HEK293 (cell line): ENCODE results near the gene UNC80.

Source experiments
- CTCF ChIA-PET: fragments of 350-600 bp; formaldehyde crosslinking; extraction: SDS; loops from one replicate; lab custom pipeline; 2021; ENCODE audit warnings: antibody characterized with exemption; lab: Yijun Ruan, JAX
- POLR2A ChIA-PET: fragments of 300-600 bp; formaldehyde crosslinking; extraction: SDS; loops from one replicate; lab custom pipeline; 2020; ENCODE audit warnings: antibody characterized with exemption, inconsistent platforms; lab: Yijun Ruan, JAX
- H3K27ac ChIP-seq: fragments of 200-500 bp; sonication (Bioruptor generic); 2 replicates; pipeline ENCODE4 v1.5.1; 2014; ENCODE audit warnings: low read depth, low read length, control low read depth, inconsistent platforms; ENCODE audit errors: extremely low read depth
- H3K36me3 ChIP-seq, 2 experiments: fragments of 200-500 bp in 1 of 2; sonication (Bioruptor generic) in 1 of 2; 1 replicate in 1 of 2; 2 replicates in 1 of 2; pipeline ENCODE4 v1.5.1; 2014 to 2017; ENCODE audit warnings: inconsistent platforms in 2 of 2, low read length in 2 of 2; ENCODE audit not compliant: control insufficient read depth in 2 of 2, insufficient read depth in 1 of 2
- H3K4me1 ChIP-seq: fragments of 200-500 bp; sonication (Bioruptor generic); 2 replicates; pipeline ENCODE4 v1.5.1; 2014; ENCODE audit warnings: mild to moderate bottlenecking, low read length, inconsistent platforms; ENCODE audit not compliant: control insufficient read depth, insufficient read depth
- H3K4me3 ChIP-seq: 2 replicates; pipeline ENCODE4 v1.5.1; 2011; ENCODE audit warnings: low read depth, mild to moderate bottlenecking, control low read depth, low read length, moderate library complexity
- H3K9me3 ChIP-seq: fragments of 200-500 bp; sonication (Bioruptor generic); 2 replicates; pipeline ENCODE4 v1.5.1; 2014; ENCODE audit warnings: low read depth, low read length, inconsistent platforms; ENCODE audit not compliant: control insufficient read depth, insufficient read depth
- GLIS2 ChIP-seq: fragments of 450-650 bp; formaldehyde crosslinking; IDR thresholded peaks from 2 replicates; pipeline ENCODE4 v1.5.1; 2016; ENCODE audit warnings: missing biosample characterization, missing genetic modification characterization
- HOXD13 ChIP-seq: sonication (generic); formaldehyde crosslinking; IDR thresholded peaks from 2 replicates; pipeline ENCODE4 v1.8.0; 2022; ENCODE audit warnings: missing genetic modification reagents, borderline replicate concordance
- IKZF3 ChIP-seq: fragments of 450-650 bp; IDR thresholded peaks from 2 replicates; pipeline ENCODE4 v1.5.0; 2018; ENCODE audit warnings: missing biosample characterization, mild to moderate bottlenecking, missing genetic modification characterization, moderate library complexity
- KLF1 ChIP-seq: fragments of 450-650 bp; formaldehyde crosslinking; IDR thresholded peaks from 2 replicates; pipeline ENCODE4 v1.5.1; 2016; ENCODE audit warnings: missing biosample characterization, missing genetic modification characterization
- KLF10 ChIP-seq: fragments of 450-650 bp; IDR thresholded peaks from 2 replicates; pipeline ENCODE4 v1.5.1; 2018; ENCODE audit warnings: missing biosample characterization, mild to moderate bottlenecking, missing genetic modification characterization
- ZBTB48 ChIP-seq: fragments of 450-650 bp; formaldehyde crosslinking; IDR thresholded peaks from 2 replicates; pipeline ENCODE4 v1.5.1; 2016; ENCODE audit warnings: missing biosample characterization, missing genetic modification characterization
- ZNF112 ChIP-seq: fragments of 450-650 bp; formaldehyde crosslinking; IDR thresholded peaks from 2 replicates; pipeline ENCODE4 v1.5.0; 2017; ENCODE audit warnings: missing biosample characterization, missing genetic modification characterization
- ZNF23 ChIP-seq: fragments of 450-650 bp; formaldehyde crosslinking; IDR thresholded peaks from 2 replicates; pipeline ENCODE4 v1.5.1; 2016; ENCODE audit warnings: missing biosample characterization, missing genetic modification characterization, borderline replicate concordance
- ZNF24 ChIP-seq: fragments of 450-650 bp; formaldehyde crosslinking; IDR thresholded peaks from 2 replicates; pipeline ENCODE4 v1.5.1; 2016; ENCODE audit warnings: missing biosample characterization, missing genetic modification characterization
- ZNF501 ChIP-seq: fragments of 450-650 bp; formaldehyde crosslinking; IDR thresholded peaks from 2 replicates; pipeline ENCODE4 v1.5.1; 2016; ENCODE audit warnings: missing biosample characterization, missing genetic modification characterization
- ZNF571 ChIP-seq: fragments of 450-650 bp; formaldehyde crosslinking; IDR thresholded peaks from 2 replicates; pipeline ENCODE4 v1.5.0; 2017; ENCODE audit warnings: missing biosample characterization, missing genetic modification characterization
- ZNF837 ChIP-seq: fragments of 450-650 bp; formaldehyde crosslinking; IDR thresholded peaks from 2 replicates; pipeline ENCODE4 v1.5.1; 2016; ENCODE audit warnings: missing biosample characterization, missing genetic modification characterization
- TF ChIP-seq, protein P1 (sequence below): fragments of 450-650 bp; formaldehyde crosslinking; IDR thresholded peaks from 2 replicates; pipeline ENCODE4 v1.5.1; 2016; ENCODE audit warnings: missing biosample characterization, missing genetic modification characterization, low read depth
- TF ChIP-seq, protein P2 (sequence below): fragments of 450-650 bp; formaldehyde crosslinking; IDR thresholded peaks from 2 replicates; pipeline ENCODE4 v1.5.1; 2017; ENCODE audit warnings: missing biosample characterization, missing genetic modification characterization
- TF ChIP-seq, protein P3 (sequence below): fragments of 450-650 bp; formaldehyde crosslinking; IDR thresholded peaks from 2 replicates; pipeline ENCODE4 v1.5.1; 2016; ENCODE audit warnings: missing biosample characterization, missing genetic modification characterization
- TF ChIP-seq, protein P4 (sequence below): fragments of 450-650 bp; formaldehyde crosslinking; IDR thresholded peaks from 2 replicates; pipeline ENCODE4 v1.5.1; 2016; ENCODE audit warnings: missing biosample characterization, missing genetic modification characterization
- TF ChIP-seq, protein P5 (sequence below): fragments of 450-650 bp; formaldehyde crosslinking; IDR thresholded peaks from 2 replicates; pipeline ENCODE4 v1.5.1; 2016; ENCODE audit warnings: missing biosample characterization, missing genetic modification characterization, borderline replicate concordance
- TF ChIP-seq, protein P6 (sequence below): fragments of 450-650 bp; formaldehyde crosslinking; IDR thresholded peaks from 2 replicates; pipeline ENCODE4 v1.5.1; 2016; ENCODE audit warnings: missing biosample characterization, missing genetic modification characterization
- TF ChIP-seq, protein P7 (sequence below): fragments of 450-650 bp; formaldehyde crosslinking; IDR thresholded peaks from 2 replicates; pipeline ENCODE4 v1.5.1; 2016; ENCODE audit warnings: missing biosample characterization, missing genetic modification characterization

The UNC80 gene

DNA sequence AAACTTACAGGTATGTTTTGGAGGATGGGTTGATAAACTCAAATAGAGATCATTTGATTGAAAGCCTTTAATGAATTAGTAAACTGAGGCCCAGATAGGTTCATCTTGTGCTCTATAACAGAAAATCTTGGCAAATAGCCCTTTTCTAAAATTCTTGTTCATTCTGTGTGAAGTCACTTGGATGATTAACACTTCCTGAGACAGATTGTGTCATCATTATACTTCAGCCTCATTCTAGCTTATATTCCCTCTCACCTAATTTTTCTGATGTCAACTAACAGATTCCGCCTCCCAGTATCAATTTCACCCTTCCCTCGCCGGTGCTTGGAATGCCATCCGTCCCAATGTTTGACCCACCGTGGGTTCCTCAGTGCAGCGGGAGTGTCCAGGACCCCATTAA is 146.6 kb downstream of the UNC80 start:
- H3K36me3 ChIP-seq = no peaks in the 10 kb centered on the region
- CTCF ChIA-PET = interaction anchor here (0.6 kb wide), 1 partner anchor 1327 kb away, joined by 3 read pairs; no protein-coding TSS in a partner anchor
- H3K4me3 ChIP-seq = no peak overlapping the region
- TF ChIP-seq, protein P1, sequence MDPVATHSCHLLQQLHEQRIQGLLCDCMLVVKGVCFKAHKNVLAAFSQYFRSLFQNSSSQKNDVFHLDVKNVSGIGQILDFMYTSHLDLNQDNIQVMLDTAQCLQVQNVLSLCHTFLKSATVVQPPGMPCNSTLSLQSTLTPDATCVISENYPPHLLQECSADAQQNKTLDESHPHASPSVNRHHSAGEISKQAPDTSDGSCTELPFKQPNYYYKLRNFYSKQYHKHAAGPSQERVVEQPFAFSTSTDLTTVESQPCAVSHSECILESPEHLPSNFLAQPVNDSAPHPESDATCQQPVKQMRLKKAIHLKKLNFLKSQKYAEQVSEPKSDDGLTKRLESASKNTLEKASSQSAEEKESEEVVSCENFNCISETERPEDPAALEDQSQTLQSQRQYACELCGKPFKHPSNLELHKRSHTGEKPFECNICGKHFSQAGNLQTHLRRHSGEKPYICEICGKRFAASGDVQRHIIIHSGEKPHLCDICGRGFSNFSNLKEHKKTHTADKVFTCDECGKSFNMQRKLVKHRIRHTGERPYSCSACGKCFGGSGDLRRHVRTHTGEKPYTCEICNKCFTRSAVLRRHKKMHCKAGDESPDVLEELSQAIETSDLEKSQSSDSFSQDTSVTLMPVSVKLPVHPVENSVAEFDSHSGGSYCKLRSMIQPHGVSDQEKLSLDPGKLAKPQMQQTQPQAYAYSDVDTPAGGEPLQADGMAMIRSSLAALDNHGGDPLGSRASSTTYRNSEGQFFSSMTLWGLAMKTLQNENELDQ (tag by site-specific recombination) = no peak
- TF ChIP-seq ZNF23 (tag by site-specific recombination) (no peak), ZNF501 (tag by site-specific recombination) (no peak), HOXD13 (CRISPR knock-in tag) (no peak), ZNF837 (no peak), ZNF112 (tag by site-specific recombination) (no peak), GLIS2 (tag by site-specific recombination) (no peak)
- TF ChIP-seq, protein P2, sequence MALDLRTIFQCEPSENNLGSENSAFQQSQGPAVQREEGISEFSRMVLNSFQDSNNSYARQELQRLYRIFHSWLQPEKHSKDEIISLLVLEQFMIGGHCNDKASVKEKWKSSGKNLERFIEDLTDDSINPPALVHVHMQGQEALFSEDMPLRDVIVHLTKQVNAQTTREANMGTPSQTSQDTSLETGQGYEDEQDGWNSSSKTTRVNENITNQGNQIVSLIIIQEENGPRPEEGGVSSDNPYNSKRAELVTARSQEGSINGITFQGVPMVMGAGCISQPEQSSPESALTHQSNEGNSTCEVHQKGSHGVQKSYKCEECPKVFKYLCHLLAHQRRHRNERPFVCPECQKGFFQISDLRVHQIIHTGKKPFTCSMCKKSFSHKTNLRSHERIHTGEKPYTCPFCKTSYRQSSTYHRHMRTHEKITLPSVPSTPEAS (tag by site-specific recombination) = no peak
- TF ChIP-seq, protein P3, sequence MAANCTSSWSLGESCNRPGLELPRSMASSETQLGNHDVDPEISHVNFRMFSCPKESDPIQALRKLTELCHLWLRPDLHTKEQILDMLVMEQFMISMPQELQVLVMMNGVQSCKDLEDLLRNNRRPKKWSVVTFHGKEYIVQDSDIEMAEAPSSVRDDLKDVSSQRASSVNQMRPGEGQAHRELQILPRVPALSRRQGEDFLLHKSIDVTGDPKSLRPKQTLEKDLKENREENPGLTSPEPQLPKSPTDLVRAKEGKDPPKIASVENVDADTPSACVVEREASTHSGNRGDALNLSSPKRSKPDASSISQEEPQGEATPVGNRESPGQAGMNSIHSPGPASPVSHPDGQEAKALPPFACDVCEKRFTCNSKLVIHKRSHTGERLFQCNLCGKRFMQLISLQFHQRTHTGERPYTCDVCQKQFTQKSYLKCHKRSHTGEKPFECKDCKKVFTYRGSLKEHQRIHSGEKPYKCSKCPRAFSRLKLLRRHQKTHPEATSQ (tag by site-specific recombination) = no peak
- no peaks in the 10 kb centered on the region for H3K4me1 ChIP-seq
- no peak overlapping the region for H3K27ac ChIP-seq
- POLR2A ChIA-PET = no interaction called here
- H3K9me3 ChIP-seq = no peaks in the 10 kb centered on the region

DNA sequence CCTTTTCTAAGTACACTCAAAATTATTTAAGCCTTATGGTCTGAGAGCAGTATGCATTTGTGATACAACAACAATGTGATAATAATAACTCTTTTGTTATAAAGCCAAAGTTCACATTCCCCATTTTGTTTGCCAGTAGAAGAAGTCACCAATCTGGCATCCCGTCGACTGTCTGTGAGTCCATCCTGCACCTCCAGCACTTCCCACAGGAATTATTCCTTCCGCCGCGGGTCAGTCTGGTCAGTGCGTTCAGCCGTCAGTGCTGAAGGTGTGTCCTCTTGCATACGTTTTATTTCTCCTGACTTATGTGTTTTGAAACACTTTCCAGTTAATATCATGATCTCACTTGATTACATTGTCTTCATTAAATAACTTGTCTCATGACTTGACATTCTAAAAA is 150.5 kb downstream of the UNC80 start:
- ChIA-PET CTCF (no interaction called here), POLR2A (no interaction called here)
- H3K4me3 ChIP-seq = no peak overlapping the region
- no peaks in the 10 kb centered on the region for H3K36me3 ChIP-seq
- no peak overlapping the region for H3K27ac ChIP-seq
- no peaks in the 10 kb centered on the region for H3K4me1 ChIP-seq
- H3K9me3 ChIP-seq = no peaks in the 10 kb centered on the region
- TF ChIP-seq ZNF24 = no peak
- TF ChIP-seq, protein P4, sequence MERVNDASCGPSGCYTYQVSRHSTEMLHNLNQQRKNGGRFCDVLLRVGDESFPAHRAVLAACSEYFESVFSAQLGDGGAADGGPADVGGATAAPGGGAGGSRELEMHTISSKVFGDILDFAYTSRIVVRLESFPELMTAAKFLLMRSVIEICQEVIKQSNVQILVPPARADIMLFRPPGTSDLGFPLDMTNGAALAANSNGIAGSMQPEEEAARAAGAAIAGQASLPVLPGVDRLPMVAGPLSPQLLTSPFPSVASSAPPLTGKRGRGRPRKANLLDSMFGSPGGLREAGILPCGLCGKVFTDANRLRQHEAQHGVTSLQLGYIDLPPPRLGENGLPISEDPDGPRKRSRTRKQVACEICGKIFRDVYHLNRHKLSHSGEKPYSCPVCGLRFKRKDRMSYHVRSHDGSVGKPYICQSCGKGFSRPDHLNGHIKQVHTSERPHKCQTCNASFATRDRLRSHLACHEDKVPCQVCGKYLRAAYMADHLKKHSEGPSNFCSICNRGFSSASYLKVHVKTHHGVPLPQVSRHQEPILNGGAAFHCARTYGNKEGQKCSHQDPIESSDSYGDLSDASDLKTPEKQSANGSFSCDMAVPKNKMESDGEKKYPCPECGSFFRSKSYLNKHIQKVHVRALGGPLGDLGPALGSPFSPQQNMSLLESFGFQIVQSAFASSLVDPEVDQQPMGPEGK (tag by site-specific recombination) = no peak
- TF ChIP-seq, protein P5, sequence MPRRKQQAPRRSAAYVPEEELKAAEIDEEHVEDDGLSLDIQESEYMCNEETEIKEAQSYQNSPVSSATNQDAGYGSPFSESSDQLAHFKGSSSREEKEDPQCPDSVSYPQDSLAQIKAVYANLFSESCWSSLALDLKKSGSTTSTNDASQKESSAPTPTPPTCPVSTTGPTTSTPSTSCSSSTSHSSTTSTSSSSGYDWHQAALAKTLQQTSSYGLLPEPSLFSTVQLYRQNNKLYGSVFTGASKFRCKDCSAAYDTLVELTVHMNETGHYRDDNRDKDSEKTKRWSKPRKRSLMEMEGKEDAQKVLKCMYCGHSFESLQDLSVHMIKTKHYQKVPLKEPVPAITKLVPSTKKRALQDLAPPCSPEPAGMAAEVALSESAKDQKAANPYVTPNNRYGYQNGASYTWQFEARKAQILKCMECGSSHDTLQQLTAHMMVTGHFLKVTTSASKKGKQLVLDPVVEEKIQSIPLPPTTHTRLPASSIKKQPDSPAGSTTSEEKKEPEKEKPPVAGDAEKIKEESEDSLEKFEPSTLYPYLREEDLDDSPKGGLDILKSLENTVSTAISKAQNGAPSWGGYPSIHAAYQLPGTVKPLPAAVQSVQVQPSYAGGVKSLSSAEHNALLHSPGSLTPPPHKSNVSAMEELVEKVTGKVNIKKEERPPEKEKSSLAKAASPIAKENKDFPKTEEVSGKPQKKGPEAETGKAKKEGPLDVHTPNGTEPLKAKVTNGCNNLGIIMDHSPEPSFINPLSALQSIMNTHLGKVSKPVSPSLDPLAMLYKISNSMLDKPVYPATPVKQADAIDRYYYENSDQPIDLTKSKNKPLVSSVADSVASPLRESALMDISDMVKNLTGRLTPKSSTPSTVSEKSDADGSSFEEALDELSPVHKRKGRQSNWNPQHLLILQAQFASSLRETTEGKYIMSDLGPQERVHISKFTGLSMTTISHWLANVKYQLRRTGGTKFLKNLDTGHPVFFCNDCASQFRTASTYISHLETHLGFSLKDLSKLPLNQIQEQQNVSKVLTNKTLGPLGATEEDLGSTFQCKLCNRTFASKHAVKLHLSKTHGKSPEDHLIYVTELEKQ (tag by site-specific recombination) = no peak
- TF ChIP-seq, protein P6, sequence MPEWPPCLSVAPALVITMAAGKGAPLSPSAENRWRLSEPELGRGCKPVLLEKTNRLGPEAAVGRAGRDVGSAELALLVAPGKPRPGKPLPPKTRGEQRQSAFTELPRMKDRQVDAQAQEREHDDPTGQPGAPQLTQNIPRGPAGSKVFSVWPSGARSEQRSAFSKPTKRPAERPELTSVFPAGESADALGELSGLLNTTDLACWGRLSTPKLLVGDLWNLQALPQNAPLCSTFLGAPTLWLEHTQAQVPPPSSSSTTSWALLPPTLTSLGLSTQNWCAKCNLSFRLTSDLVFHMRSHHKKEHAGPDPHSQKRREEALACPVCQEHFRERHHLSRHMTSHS (tag by site-specific recombination) = no peak
- TF ChIP-seq KLF1 = no peak
- no peak for TF ChIP-seq IKZF3 (tag by site-specific recombination)
- TF ChIP-seq, protein P7, sequence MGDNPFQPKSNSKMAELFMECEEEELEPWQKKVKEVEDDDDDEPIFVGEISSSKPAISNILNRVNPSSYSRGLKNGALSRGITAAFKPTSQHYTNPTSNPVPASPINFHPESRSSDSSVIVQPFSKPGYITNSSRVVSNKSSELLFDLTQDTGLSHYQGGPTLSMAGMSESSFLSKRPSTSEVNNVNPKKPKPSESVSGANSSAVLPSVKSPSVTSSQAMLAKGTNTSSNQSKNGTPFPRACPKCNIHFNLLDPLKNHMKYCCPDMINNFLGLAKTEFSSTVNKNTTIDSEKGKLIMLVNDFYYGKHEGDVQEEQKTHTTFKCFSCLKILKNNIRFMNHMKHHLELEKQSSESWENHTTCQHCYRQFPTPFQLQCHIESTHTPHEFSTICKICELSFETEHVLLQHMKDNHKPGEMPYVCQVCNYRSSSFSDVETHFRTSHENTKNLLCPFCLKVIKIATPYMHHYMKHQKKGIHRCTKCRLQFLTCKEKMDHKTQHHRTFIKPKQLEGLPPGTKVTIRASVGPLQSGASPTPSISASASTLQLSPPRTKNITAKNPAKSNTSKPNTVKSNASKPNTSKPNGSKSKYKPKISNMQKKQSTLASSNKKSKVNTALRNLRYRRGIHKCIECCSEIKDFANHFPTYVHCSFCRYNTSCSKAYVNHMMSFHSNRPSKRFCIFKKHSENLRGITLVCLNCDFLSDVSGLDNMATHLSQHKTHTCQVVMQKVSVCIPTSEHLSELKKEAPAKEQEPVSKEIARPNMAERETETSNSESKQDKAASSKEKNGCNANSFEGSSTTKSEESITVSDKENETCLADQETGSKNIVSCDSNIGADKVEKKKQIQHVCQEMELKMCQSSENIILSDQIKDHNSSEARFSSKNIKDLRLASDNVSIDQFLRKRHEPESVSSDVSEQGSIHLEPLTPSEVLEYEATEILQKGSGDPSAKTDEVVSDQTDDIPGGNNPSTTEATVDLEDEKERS (tag by site-specific recombination) = no peak
- TF ChIP-seq ZBTB48 (tag by site-specific recombination) = no peak
- no peak for TF ChIP-seq KLF10 (tag by site-specific recombination)
- TF ChIP-seq ZNF571 (tag by site-specific recombination) = no peak
